NCI-H187 treated with DMSO at 0.1 percent for 48 hours (cell line): ENCODE data around the gene GPR183.
A peak's percentile ranks its signal among the peaks of the same experiment; 100 is the strongest.
"Not testable (repeated sequence)": the region's sequence is repeated elsewhere in the genome, so short reads cannot be mapped to it uniquely, and the experiment has no call there.

Experiments
- DNase-seq: peaks from one replicate; lab custom pipeline; 2025; lab: John Stamatoyannopoulos, UW

The GPR183 gene

GRCh38 chr13:99269627-99270241, 37.5 kb downstream of the GPR183 start:
- DNase-seq, result no peak

GRCh38 chr13:99268822-99269221, 38.4 kb downstream of the GPR183 start:
- no peak for DNase-seq

GRCh38 chr13:99267927-99268326, 39.3 kb downstream of the GPR183 start:
- no peak for DNase-seq

GRCh38 chr13:99266827-99267226, 40.4 kb downstream of the GPR183 start:
- no peak for DNase-seq

- DNase-seq, result peak; percentile 32
Observed at GRCh38 chr13:99265821-99266426, 41.3 kb downstream of the GPR183 start.

- no peak for DNase-seq
Observed at GRCh38 chr13:99265162-99265800, 41.9 kb downstream of the GPR183 start.

- no peak for DNase-seq
Observed at GRCh38 chr13:99264051-99264450, 43.1 kb downstream of the GPR183 start.

GRCh38 chr13:99263126-99263785, 43.9 kb downstream of the GPR183 start:
- no peak for DNase-seq

GRCh38 chr13:99261059-99261458, 46.1 kb downstream of the GPR183 start:
- no peak for DNase-seq

GRCh38 chr13:99260216-99260615, 47.0 kb downstream of the GPR183 start:
- no peak for DNase-seq

- no peak for DNase-seq
Observed at GRCh38 chr13:99258946-99259345, 48.3 kb downstream of the GPR183 start.

GRCh38 chr13:99258210-99258860, 48.9 kb downstream of the GPR183 start, which contains the start of gene GPR18:
Gene GPR18, minus strand, starts transcription at chr13:99258379. Its CDS starts 2,507 bp downstream, at chr13:99255872.
- no peak for DNase-seq

- no peak for DNase-seq
Observed at GRCh38 chr13:99257291-99257690, 49.9 kb downstream of the GPR183 start.

GRCh38 chr13:99256709-99257108, 50.5 kb downstream of the GPR183 start:
- DNase-seq, result no peak

GRCh38 chr13:99256283-99256682, 50.9 kb downstream of the GPR183 start:
- DNase-seq, result no peak

- no peak for DNase-seq
Observed at GRCh38 chr13:99255271-99255670, 51.9 kb downstream of the GPR183 start.

GRCh38 chr13:99254830-99255229, 52.4 kb downstream of the GPR183 start:
- no peak for DNase-seq

- no peak for DNase-seq
Observed at GRCh38 chr13:99251921-99252320, 55.3 kb downstream of the GPR183 start.

GRCh38 chr13:99250982-99251825, 56.0 kb downstream of the GPR183 start:
- no peak for DNase-seq

- DNase-seq, result not testable (repeated sequence)
Observed at GRCh38 chr13:99249606-99250005, 57.6 kb downstream of the GPR183 start.

GRCh38 chr13:99249178-99249577, 58.0 kb downstream of the GPR183 start:
- not testable (repeated sequence) for DNase-seq
